Endothelial cell of umbilical vein (primary cell): Measurements from ENCODE around the gene TRIM10. TPM values are rescaled to one million over a fixed set of nuclear protein-coding genes. Genes with fewer than 3 reads are reported as not detected.

Experiments
- BruUV-seq: library from RNA; stranded (reverse); fragments of 400-500 nt; replicated peaks from 2 replicates; lab custom pipeline; 2021; lab: Mats Ljungman, UMichigan
- CTCF ChIA-PET: fragments of 300-600, 350-600 bp; sonication (Branson Sonifier 250); formaldehyde crosslinking; loops from one replicate; lab custom pipeline; 2021; ENCODE audit warnings: antibody characterized with exemption, inconsistent platforms; lab: Charles Lee
- POLR2A ChIA-PET: fragments of 300-600, 350-600 bp; sonication (Branson Sonifier 250); formaldehyde crosslinking; loops from one replicate; lab custom pipeline; 2021; ENCODE audit warnings: antibody characterized with exemption, inconsistent platforms; lab: Charles Lee
- DNase-seq: peaks from one replicate; pipeline ENCODE4 v3.0.0-alpha.2; 2011; ENCODE audit warnings: low read depth, low spot score
- FAIRE-seq: peaks from 2 replicates; lab custom pipeline; 2011; peaks lifted over from hg19 to GRCh38; lab: Jason Lieb, UNC
- H2AFZ ChIP-seq: 2 replicates; pipeline ENCODE4 v1.6.0; 2012; ENCODE audit warnings: low read depth, low read length, control low read depth, inconsistent platforms
- H3K27ac ChIP-seq: 2 replicates; pipeline ENCODE4 v1.5.1; 2011; ENCODE audit warnings: low read depth, mild to moderate bottlenecking, control low read depth, low read length, moderate library complexity; ENCODE audit not compliant: insufficient read depth
- H3K27me3 ChIP-seq, 2 experiments: 2 replicates each; pipeline versions ENCODE4 v1.6.0 to v1.6.1; 2011; ENCODE audit warnings: low read length in 2 of 2, mixed read lengths in 1 of 2; ENCODE audit not compliant: control insufficient read depth in 2 of 2, insufficient read depth in 2 of 2
- H3K36me3 ChIP-seq, 2 experiments: 2 replicates in 1 of 2; 3 replicates in 1 of 2; pipeline ENCODE4 v1.5.1; 2011; ENCODE audit warnings: low read length in 2 of 2, mild to moderate bottlenecking in 1 of 2, moderate library complexity in 1 of 2; ENCODE audit not compliant: control insufficient read depth in 2 of 2, insufficient read depth in 2 of 2; ENCODE audit errors: extremely low read depth in 1 of 2
- H3K4me1 ChIP-seq: 3 replicates; pipeline ENCODE4 v1.5.1; 2011; ENCODE audit warnings: mild to moderate bottlenecking, low read length; ENCODE audit not compliant: control insufficient read depth, insufficient read depth; ENCODE audit errors: extremely low read depth
- H3K4me2 ChIP-seq: 2 replicates; pipeline ENCODE4 v1.6.1; 2011; ENCODE audit warnings: low read length, control low read depth, mixed read lengths; ENCODE audit not compliant: insufficient read depth
- H3K4me3 ChIP-seq, 3 experiments: fragments of 200-600 bp in 1 of 3; sonication (generic), shearing (Covaris generic) in 1 of 3; replicated peaks in 1 of 3; 2 replicates each; pipeline ENCODE4 v1.5.1; 2011 to 2016; ENCODE audit warnings: control low read depth in 3 of 3, low read length in 3 of 3, mild to moderate bottlenecking in 2 of 3, inconsistent platforms in 1 of 3, low read depth in 1 of 3, moderate library complexity in 1 of 3; ENCODE audit not compliant: insufficient read depth in 1 of 3
- H3K79me2 ChIP-seq: 2 replicates; pipeline ENCODE4 v1.6.0; 2012; ENCODE audit warnings: low read length, inconsistent platforms; ENCODE audit not compliant: control insufficient read depth, insufficient read depth
- H3K9ac ChIP-seq: replicated peaks from 2 replicates; pipeline ENCODE3; 2011; ENCODE audit warnings: low read length, control low read depth; ENCODE audit not compliant: insufficient read depth; ENCODE audit errors: extremely low read depth
- H3K9me1 ChIP-seq: replicated peaks from 3 replicates; pipeline ENCODE4 v1.6.0; 2011; ENCODE audit warnings: mild to moderate bottlenecking, low read length; ENCODE audit not compliant: control insufficient read depth, insufficient read depth; ENCODE audit errors: extremely low read depth
- H3K9me3 ChIP-seq: replicated peaks from 2 replicates; pipeline ENCODE4 v1.5.1; 2012; ENCODE audit warnings: low read length, inconsistent platforms; ENCODE audit not compliant: control insufficient read depth, insufficient read depth
- H4K20me1 ChIP-seq: replicated peaks from 2 replicates; pipeline ENCODE3; 2011; ENCODE audit warnings: mild to moderate bottlenecking, low read length; ENCODE audit not compliant: control insufficient read depth, insufficient read depth; ENCODE audit errors: extremely low read depth
- CTCF ChIP-seq, 2 donors: IDR thresholded peaks; 1 replicate in 1 of 2; 2 replicates in 1 of 2; pipeline ENCODE4 v1.5.1; 2011; ENCODE audit warnings: low read length in 2 of 2, mild to moderate bottlenecking in 2 of 2, moderate library complexity in 2 of 2, control low read depth in 1 of 2, inconsistent platforms in 1 of 2, low read depth in 1 of 2; ENCODE audit not compliant: insufficient read depth in 1 of 2; ENCODE audit errors: extremely low read depth in 1 of 2
- EZH2 ChIP-seq: IDR thresholded peaks from 2 replicates; pipeline ENCODE4 v1.6.1; 2012; ENCODE audit warnings: borderline replicate concordance, low read depth, mild to moderate bottlenecking, moderate library complexity, low read length, inconsistent platforms; ENCODE audit not compliant: severe bottlenecking
- FOS ChIP-seq: IDR thresholded peaks from 2 replicates; pipeline ENCODE4 v1.6.1; 2011; ENCODE audit warnings: mild to moderate bottlenecking, low read length, moderate library complexity, borderline replicate concordance; ENCODE audit not compliant: insufficient read depth
- GATA2 ChIP-seq: IDR thresholded peaks from 2 replicates; pipeline ENCODE4 v1.7.0; 2011; ENCODE audit warnings: low read depth, mild to moderate bottlenecking, moderate library complexity, mixed read lengths, low read length; ENCODE audit not compliant: insufficient read length, insufficient read depth
- JUN ChIP-seq: IDR thresholded peaks from 2 replicates; pipeline ENCODE4 v1.6.1; 2011; ENCODE audit warnings: borderline replicate concordance, low read depth; ENCODE audit not compliant: insufficient read length, insufficient read depth
- MAX ChIP-seq: IDR thresholded peaks from 2 replicates; pipeline ENCODE4 v1.6.1; 2011; ENCODE audit not compliant: insufficient read depth, insufficient read length
- MYC ChIP-seq: IDR thresholded peaks from one replicate; pipeline ENCODE4 v1.6.1; 2011; ENCODE audit warnings: mild to moderate bottlenecking, low read depth, low read length
- POLR2A ChIP-seq: IDR thresholded peaks from 2 replicates; pipeline ENCODE4 v1.6.1; 2012; ENCODE audit warnings: low read depth, mild to moderate bottlenecking, control low read depth, low read length
- POLR2AphosphoS5 ChIP-seq: IDR thresholded peaks from 2 replicates; pipeline ENCODE4 v1.6.1; 2012; ENCODE audit warnings: low read depth, mild to moderate bottlenecking, control low read depth, low read length, moderate library complexity; ENCODE audit not compliant: insufficient read depth
- dilution Hi-C: fragments of 300-500 bp; cut with MboI; formaldehyde crosslinking; loops from one replicate; pipeline ENCODE4 v1.15.0; 2019; ENCODE audit warnings: low sequenced_read_pairs; ENCODE audit not compliant: extremely low pct_ligation_motif_present
- intact Hi-C: fragments of 100-400 bp; cut with micrococcal nuclease; formaldehyde crosslinking; loops from one replicate; pipeline ENCODE4 v1.10.0; 2022
- polyA plus RNA-seq, 4 experiments: library from polyadenylated mRNA; depleted of rRNA in 3 of 4; stranded (reverse) in 3 of 4; unstranded in 1 of 4; fragments of >200 nt; gene quantifications; 2 replicates each; pipeline versions ENCODE4 v1.2.1 to v1.2.3, GENCODE V29; 2011 to 2012; ENCODE audit warnings: missing spikeins in 1 of 4
- total RNA-seq: library from RNA; stranded (reverse); gene quantifications from 2 replicates; pipeline ENCODE4 v1.2.3, GENCODE V29; 2021

Gene TRIM10
- total and polyA plus RNA-seq, 2 donors (not counting 3 experiments of a cell fraction or from before 2014, with no cell fraction given): not detected

GRCh38 chr6:30130179-30130679, 30.8 kb downstream of the TRIM10 start:
- intact Hi-C loops: loop anchor here (10.0 kb wide), 1 partner anchor 145 kb away; no protein-coding TSS in a partner anchor
- no peak overlapping the region for H3K9ac ChIP-seq

More at GRCh38 chr6:30130179-30130679, 30.8 kb downstream of the TRIM10 start:
- H3K27ac ChIP-seq: no peak overlapping the region
- no peaks in the 10 kb centered on the region for H3K79me2 ChIP-seq
- ChIA-PET POLR2A (no interaction called here), CTCF (interaction anchor here (0.6 to 12.2 kb wide), 11 partner anchors 14 to 477 kb away, joined by 3 to 311 read pairs (median 4); partner anchors contain the start of gene POLR1H)
- H3K4me2 ChIP-seq: no peak overlapping the region
- TF ChIP-seq POLR2A (no peak), GATA2 (no peak), MAX (no peak), CTCF (IDR thresholded peaks at IDR 0.05; ENCODE audit: extremely low read depth in 1 of 2, insufficient read depth in 1 of 2, low read depth in 1 of 2, low read length in 2 of 2) (no peak), POLR2AphosphoS5 (no peak), JUN (no peak), FOS (no peak), EZH2 (no peak), MYC (no peak)
- peaks cover 53 to 78% of the 10 kb centered on the region in 2 experiments for H3K27me3 ChIP-seq
- BruUV-seq: no TSS peak
- H3K36me3 ChIP-seq: no peaks in the 10 kb centered on the region
- H3K9me1 ChIP-seq: no peaks in the 10 kb centered on the region
- no peak for FAIRE-seq
- H4K20me1 ChIP-seq: no peaks in the 10 kb centered on the region
- no peak overlapping the region for H2AFZ ChIP-seq
- H3K4me1 ChIP-seq: no peaks in the 10 kb centered on the region
- dilution Hi-C loops: no loop called here
- DNase-seq: no peak
- no peaks in the 10 kb centered on the region for H3K9me3 ChIP-seq
- H3K4me3 ChIP-seq: no peak overlapping the region
